ENCODE measurements around the gene PTAFR. TPM values are rescaled to one million over a fixed set of nuclear protein-coding genes. Genes with fewer than 3 reads are reported as not detected.

PTAFR gene
- total RNA-seq, 1 donor from 2014 or later: 1.2 TPM

GRCh38 chr1:28115267-28115666 is 61.2 kb downstream of the PTAFR start:
- H3K4me3 ChIP-seq: no peak overlapping the region
- intact Hi-C loops (cut with DNase I): no loop called here
- no peaks in the 10 kb centered on the region for H3K36me3 ChIP-seq
- H3K27ac ChIP-seq: no peak overlapping the region
- no peaks in the 10 kb centered on the region for H3K27me3 ChIP-seq
- no peaks in the 10 kb centered on the region for H3K9me3 ChIP-seq
- no peak for TF ChIP-seq CTCF (IDR thresholded peaks at IDR 0.05)
- TF ChIP-seq POLR2A (IDR thresholded peaks at IDR 0.05): no peak
- TF ChIP-seq POLR2AphosphoS5 (IDR thresholded peaks at IDR 0.05; ENCODE audit: insufficient read depth in 1 of 2, low read depth in 1 of 2): no peak
- H3K4me1 ChIP-seq: no peaks in the 10 kb centered on the region
- DNase-seq (ENCODE audit: extremely low spot score in 2 of 2): no peak

GRCh38 chr1:28114844-28115243 is 61.6 kb downstream of the PTAFR start:
- no peak for DNase-seq (ENCODE audit: extremely low spot score in 2 of 2)
- no peaks in the 10 kb centered on the region for H3K36me3 ChIP-seq
- no peaks in the 10 kb centered on the region for H3K27me3 ChIP-seq
- TF ChIP-seq CTCF (IDR thresholded peaks at IDR 0.05) (no peak), POLR2AphosphoS5 (IDR thresholded peaks at IDR 0.05; ENCODE audit: insufficient read depth in 1 of 2, low read depth in 1 of 2) (no peak), POLR2A (IDR thresholded peaks at IDR 0.05) (no peak)
- H3K4me3 ChIP-seq: no peak overlapping the region
- no peaks in the 10 kb centered on the region for H3K9me3 ChIP-seq
- no peak overlapping the region for H3K27ac ChIP-seq
- H3K4me1 ChIP-seq: no peaks in the 10 kb centered on the region
- intact Hi-C loops (cut with DNase I): no loop called here

- no peaks in the 10 kb centered on the region for H3K9me3 ChIP-seq
- no peaks in the 10 kb centered on the region for H3K27me3 ChIP-seq
- TF ChIP-seq POLR2AphosphoS5 (IDR thresholded peaks at IDR 0.05; ENCODE audit: insufficient read depth in 1 of 2, low read depth in 1 of 2): no peak
- TF ChIP-seq CTCF (IDR thresholded peaks at IDR 0.05): no peak
- TF ChIP-seq POLR2A (IDR thresholded peaks at IDR 0.05): no peak
- no peak overlapping the region for H3K27ac ChIP-seq
- H3K4me3 ChIP-seq: no peak overlapping the region
- no peaks in the 10 kb centered on the region for H3K36me3 ChIP-seq
- no peak for DNase-seq (ENCODE audit: extremely low spot score in 2 of 2)
- intact Hi-C loops (cut with DNase I): no loop called here
- H3K4me1 ChIP-seq: no peaks in the 10 kb centered on the region
Observed at GRCh38 chr1:28113242-28113572, 63.3 kb downstream of the PTAFR start.

GRCh38 chr1:28112388-28113241 is 63.9 kb downstream of the PTAFR start:
- H3K36me3 ChIP-seq: no peaks in the 10 kb centered on the region
- no peaks in the 10 kb centered on the region for H3K4me1 ChIP-seq
- no peak for TF ChIP-seq POLR2A (IDR thresholded peaks at IDR 0.05)
- no peak for TF ChIP-seq CTCF (IDR thresholded peaks at IDR 0.05)
- TF ChIP-seq POLR2AphosphoS5 (IDR thresholded peaks at IDR 0.05; ENCODE audit: insufficient read depth in 1 of 2, low read depth in 1 of 2): no peak
- DNase-seq (ENCODE audit: extremely low spot score in 2 of 2): no peak
- intact Hi-C loops (cut with DNase I): no loop called here
- no peaks in the 10 kb centered on the region for H3K9me3 ChIP-seq
- no peak overlapping the region for H3K4me3 ChIP-seq
- H3K27me3 ChIP-seq: no peaks in the 10 kb centered on the region
- H3K27ac ChIP-seq: no peak overlapping the region

- no peaks in the 10 kb centered on the region for H3K36me3 ChIP-seq
- no peak for DNase-seq (ENCODE audit: extremely low spot score in 2 of 2)
- no peak overlapping the region for H3K4me3 ChIP-seq
- H3K9me3 ChIP-seq: no peaks in the 10 kb centered on the region
- no peaks in the 10 kb centered on the region for H3K27me3 ChIP-seq
- no peak overlapping the region for H3K27ac ChIP-seq
- H3K4me1 ChIP-seq: no peaks in the 10 kb centered on the region
- TF ChIP-seq POLR2A (IDR thresholded peaks at IDR 0.05): no peak
- TF ChIP-seq CTCF (IDR thresholded peaks at IDR 0.05): no peak
- TF ChIP-seq POLR2AphosphoS5 (IDR thresholded peaks at IDR 0.05; ENCODE audit: insufficient read depth in 1 of 2, low read depth in 1 of 2): no peak
- intact Hi-C loops (cut with DNase I): no loop called here
Observed at GRCh38 chr1:28111157-28111556, 65.3 kb downstream of the PTAFR start.
